Activated T-cell treated with anti-CD3 and anti-CD28 coated beads, Interleukin-2, amount 50 U/mL, for 72 hours (primary cell): ENCODE data around the gene THNSL1. TPM values are rescaled to one million over a fixed set of nuclear protein-coding genes. Genes with fewer than 3 reads are reported as not detected.

Experiments used
- ATAC-seq, 2 donors: fragments of 150-1000 bp; cut with Tn5 transposase; replicated peaks in 1 of 2; 2 replicates each; pipeline ENCODE4 v1.10.0; 2021; ENCODE audit warnings: moderate library complexity in 2 of 2, mild to moderate bottlenecking in 1 of 2
- DNase-seq, 2 donors: peaks; one replicate each; pipeline ENCODE4 v3.0.0; 2021 to 2022; ENCODE audit warnings: mixed read lengths in 1 of 2
- H3K27ac Mint-ChIP-seq: one replicate; pipeline ENCODE4 v1.8.0; 2022; ENCODE audit warnings: mild to moderate bottlenecking, moderate library complexity, mixed read lengths
- H3K27me3 Mint-ChIP-seq: one replicate; pipeline ENCODE4 v1.8.0; 2022; ENCODE audit warnings: low read depth, mixed read lengths
- H3K36me3 Mint-ChIP-seq, 2 donors: one replicate each; pipeline ENCODE4 v1.8.0; 2022; ENCODE audit warnings: mixed read lengths in 2 of 2, mild to moderate bottlenecking in 1 of 2; ENCODE audit not compliant: insufficient read depth in 2 of 2
- H3K4me1 Mint-ChIP-seq: one replicate; pipeline ENCODE4 v1.8.0; 2022; ENCODE audit warnings: low read depth, mixed read lengths
- H3K4me3 Mint-ChIP-seq, 2 donors: one replicate each; pipeline ENCODE4 v1.8.0; 2022; ENCODE audit warnings: mild to moderate bottlenecking in 2 of 2, mixed read lengths in 2 of 2, moderate library complexity in 2 of 2
- H3K9me3 Mint-ChIP-seq, 2 donors: one replicate each; pipeline ENCODE4 v1.8.0; 2022; ENCODE audit warnings: mixed read lengths in 2 of 2
- total RNA-seq, 2 donors: library from RNA; stranded (reverse); gene quantifications; one replicate each; pipeline ENCODE4 v1.2.3, GENCODE V29; 2022

Gene THNSL1
- total RNA-seq, 2 donors from 2014 or later: 4.2 to 6.0 TPM

GRCh38 chr10:25071227-25071626 lies 54.8 kb downstream of the THNSL1 start:
- Mint-ChIP-seq H3K9me3 (no peaks in the 10 kb centered on the region), H3K27ac (no peak overlapping the region), H3K4me1 (no peaks in the 10 kb centered on the region), H3K4me3 (no peak overlapping the region), H3K36me3 (no peaks in the 10 kb centered on the region), H3K27me3 (peaks cover 20% of the 10 kb centered on the region)
- ATAC-seq: no peak
- no peak for DNase-seq

- H3K27ac Mint-ChIP-seq: no peak overlapping the region
- H3K36me3 Mint-ChIP-seq: no peaks in the 10 kb centered on the region
Measured at GRCh38 chr10:25072786-25073185, 56.4 kb downstream of the THNSL1 start.

GRCh38 chr10:25075825-25076224 lies 59.4 kb downstream of the THNSL1 start:
- H3K36me3 Mint-ChIP-seq: no peaks in the 10 kb centered on the region
- no peaks in the 10 kb centered on the region for H3K9me3 Mint-ChIP-seq
- no peak for DNase-seq
- H3K27ac Mint-ChIP-seq: no peak overlapping the region
- H3K27me3 Mint-ChIP-seq: peaks cover 20% of the 10 kb centered on the region
- no peaks in the 10 kb centered on the region for H3K4me1 Mint-ChIP-seq
- no peak overlapping the region for H3K4me3 Mint-ChIP-seq
- ATAC-seq: no peak

More at GRCh38 chr10:25072786-25073185, 56.4 kb downstream of the THNSL1 start:
- Mint-ChIP-seq H3K27me3 (peaks cover 20% of the 10 kb centered on the region), H3K9me3 (no peaks in the 10 kb centered on the region), H3K4me3 (no peak overlapping the region), H3K4me1 (no peaks in the 10 kb centered on the region)
- no peak for ATAC-seq
- no peak for DNase-seq

Other genes starting within 250 kb of the THNSL1 start
- under 1 TPM; 0.46 to 0.49 TPM for gene PRTFDC1, start 64.0 kb upstream of the THNSL1 start, total RNA-seq
- gene ENKUR, start 454 bp upstream of the THNSL1 start, total RNA-seq: not detected
- not detected for gene GPR158, start 158.4 kb downstream of the THNSL1 start, total RNA-seq